SK-N-SH (cell line): ENCODE data around the gene CMTM8.

Experiments
- CHD2 ChIP-seq: fragments of 150-350 bp; IDR thresholded peaks from 2 replicates; pipeline ENCODE4 v1.6.1; 2018; ENCODE audit warnings: low read length; ENCODE audit not compliant: partially characterized antibody
- ELF1 ChIP-seq: IDR thresholded peaks from 2 replicates; pipeline ENCODE4 v1.4.0; 2012
- EP300 ChIP-seq, 2 experiments: IDR thresholded peaks; 2 replicates each; pipeline versions ENCODE4 v1.4.0 to v1.6.1; 2012; ENCODE audit warnings: borderline replicate concordance in 1 of 2, low read depth in 1 of 2, low read length in 1 of 2
- EZH2phosphoT487 ChIP-seq: fragments of 200-600 bp; sonication (generic); IDR thresholded peaks from 2 replicates; pipeline ENCODE4 v1.6.1; 2017; ENCODE audit warnings: low read depth, mixed run types, mild to moderate bottlenecking, antibody characterized with exemption, moderate library complexity, borderline replicate concordance
- FOXJ3 ChIP-seq: sonication (generic); formaldehyde crosslinking; IDR thresholded peaks from 2 replicates; pipeline ENCODE4 v1.5.1; 2020; ENCODE audit warnings: mild to moderate bottlenecking, missing genetic modification reagents
- GABPA ChIP-seq: IDR thresholded peaks from 2 replicates; pipeline ENCODE4 v1.4.0; 2012; ENCODE audit warnings: low read depth, mild to moderate bottlenecking
- GATA2 ChIP-seq: sonication (generic); formaldehyde crosslinking; IDR thresholded peaks from 2 replicates; pipeline ENCODE4 v1.5.0; 2020; ENCODE audit warnings: mild to moderate bottlenecking, missing genetic modification reagents
- POLR2AphosphoS5 ChIP-seq: IDR thresholded peaks from 2 replicates; pipeline ENCODE4 v1.6.1; 2012; ENCODE audit warnings: low read depth, low read length
- TAF1 ChIP-seq: IDR thresholded peaks from 2 replicates; pipeline ENCODE4 v1.6.1; 2012; ENCODE audit warnings: low read depth, mild to moderate bottlenecking, low read length, moderate library complexity, borderline replicate concordance
- TF ChIP-seq, protein P1 (sequence below): fragments of 200-600 bp; sonication (generic); IDR thresholded peaks from 2 replicates; pipeline ENCODE4 v1.6.1; 2017; ENCODE audit warnings: antibody characterized with exemption, mild to moderate bottlenecking, moderate library complexity
- TF ChIP-seq, protein P2 (sequence below): fragments of 150-350 bp; IDR thresholded peaks from 2 replicates; pipeline ENCODE4 v1.6.1; 2017; ENCODE audit warnings: antibody characterized with exemption, low read length, low read depth, borderline replicate concordance
- TF ChIP-seq, protein P3 (sequence below): IDR thresholded peaks from 2 replicates; pipeline ENCODE4 v1.6.1; 2012; ENCODE audit warnings: mild to moderate bottlenecking, low read depth, low read length, moderate library complexity

DNA sequence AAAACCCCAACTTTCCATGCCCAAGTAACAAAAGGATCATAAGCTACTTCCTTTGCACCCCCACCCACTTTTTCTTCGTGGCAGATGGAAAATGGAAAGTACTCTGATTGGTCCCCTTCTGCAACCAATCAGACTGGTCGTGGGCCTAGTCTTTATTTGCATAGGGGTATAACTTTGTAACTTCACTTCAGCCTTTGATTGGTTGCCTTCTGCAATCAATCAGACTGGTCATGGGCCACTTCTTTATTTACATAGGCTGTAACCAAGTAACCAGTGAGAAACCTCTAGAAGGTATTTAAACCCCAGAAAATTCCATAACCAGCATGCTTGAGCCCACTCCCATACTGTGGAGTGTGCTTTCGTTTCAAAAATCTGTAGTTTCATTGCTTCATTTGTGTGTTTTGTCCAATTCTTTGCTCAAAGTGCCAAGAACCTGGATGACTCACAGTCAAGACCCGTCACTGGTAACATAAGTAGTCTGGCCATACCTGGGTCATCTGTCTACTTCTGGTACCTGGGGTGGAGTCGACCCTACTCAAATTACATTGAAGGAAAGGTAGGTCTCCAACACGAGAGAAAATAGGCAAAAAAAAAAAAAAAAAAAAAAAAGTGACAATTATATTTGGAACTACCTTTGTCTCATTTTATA, 41.9 kb downstream of the CMTM8 start:
- TF ChIP-seq, protein P1, sequence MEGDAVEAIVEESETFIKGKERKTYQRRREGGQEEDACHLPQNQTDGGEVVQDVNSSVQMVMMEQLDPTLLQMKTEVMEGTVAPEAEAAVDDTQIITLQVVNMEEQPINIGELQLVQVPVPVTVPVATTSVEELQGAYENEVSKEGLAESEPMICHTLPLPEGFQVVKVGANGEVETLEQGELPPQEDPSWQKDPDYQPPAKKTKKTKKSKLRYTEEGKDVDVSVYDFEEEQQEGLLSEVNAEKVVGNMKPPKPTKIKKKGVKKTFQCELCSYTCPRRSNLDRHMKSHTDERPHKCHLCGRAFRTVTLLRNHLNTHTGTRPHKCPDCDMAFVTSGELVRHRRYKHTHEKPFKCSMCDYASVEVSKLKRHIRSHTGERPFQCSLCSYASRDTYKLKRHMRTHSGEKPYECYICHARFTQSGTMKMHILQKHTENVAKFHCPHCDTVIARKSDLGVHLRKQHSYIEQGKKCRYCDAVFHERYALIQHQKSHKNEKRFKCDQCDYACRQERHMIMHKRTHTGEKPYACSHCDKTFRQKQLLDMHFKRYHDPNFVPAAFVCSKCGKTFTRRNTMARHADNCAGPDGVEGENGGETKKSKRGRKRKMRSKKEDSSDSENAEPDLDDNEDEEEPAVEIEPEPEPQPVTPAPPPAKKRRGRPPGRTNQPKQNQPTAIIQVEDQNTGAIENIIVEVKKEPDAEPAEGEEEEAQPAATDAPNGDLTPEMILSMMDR = no peak
- TF ChIP-seq EP300 (IDR thresholded peaks at IDR 0.05; ENCODE audit: borderline replicate concordance in 1 of 2, low read depth in 1 of 2, low read length in 1 of 2) (no peak), CHD2 (no peak), POLR2AphosphoS5 (no peak), GABPA (no peak), FOXJ3 (CRISPR knock-in tag) (no peak), EZH2phosphoT487 (no peak), GATA2 (CRISPR knock-in tag) (no peak), TAF1 (no peak), ELF1 (no peak)
- TF ChIP-seq, protein P2, sequence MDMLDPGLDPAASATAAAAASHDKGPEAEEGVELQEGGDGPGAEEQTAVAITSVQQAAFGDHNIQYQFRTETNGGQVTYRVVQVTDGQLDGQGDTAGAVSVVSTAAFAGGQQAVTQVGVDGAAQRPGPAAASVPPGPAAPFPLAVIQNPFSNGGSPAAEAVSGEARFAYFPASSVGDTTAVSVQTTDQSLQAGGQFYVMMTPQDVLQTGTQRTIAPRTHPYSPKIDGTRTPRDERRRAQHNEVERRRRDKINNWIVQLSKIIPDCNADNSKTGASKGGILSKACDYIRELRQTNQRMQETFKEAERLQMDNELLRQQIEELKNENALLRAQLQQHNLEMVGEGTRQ = no peak
- TF ChIP-seq, protein P3, sequence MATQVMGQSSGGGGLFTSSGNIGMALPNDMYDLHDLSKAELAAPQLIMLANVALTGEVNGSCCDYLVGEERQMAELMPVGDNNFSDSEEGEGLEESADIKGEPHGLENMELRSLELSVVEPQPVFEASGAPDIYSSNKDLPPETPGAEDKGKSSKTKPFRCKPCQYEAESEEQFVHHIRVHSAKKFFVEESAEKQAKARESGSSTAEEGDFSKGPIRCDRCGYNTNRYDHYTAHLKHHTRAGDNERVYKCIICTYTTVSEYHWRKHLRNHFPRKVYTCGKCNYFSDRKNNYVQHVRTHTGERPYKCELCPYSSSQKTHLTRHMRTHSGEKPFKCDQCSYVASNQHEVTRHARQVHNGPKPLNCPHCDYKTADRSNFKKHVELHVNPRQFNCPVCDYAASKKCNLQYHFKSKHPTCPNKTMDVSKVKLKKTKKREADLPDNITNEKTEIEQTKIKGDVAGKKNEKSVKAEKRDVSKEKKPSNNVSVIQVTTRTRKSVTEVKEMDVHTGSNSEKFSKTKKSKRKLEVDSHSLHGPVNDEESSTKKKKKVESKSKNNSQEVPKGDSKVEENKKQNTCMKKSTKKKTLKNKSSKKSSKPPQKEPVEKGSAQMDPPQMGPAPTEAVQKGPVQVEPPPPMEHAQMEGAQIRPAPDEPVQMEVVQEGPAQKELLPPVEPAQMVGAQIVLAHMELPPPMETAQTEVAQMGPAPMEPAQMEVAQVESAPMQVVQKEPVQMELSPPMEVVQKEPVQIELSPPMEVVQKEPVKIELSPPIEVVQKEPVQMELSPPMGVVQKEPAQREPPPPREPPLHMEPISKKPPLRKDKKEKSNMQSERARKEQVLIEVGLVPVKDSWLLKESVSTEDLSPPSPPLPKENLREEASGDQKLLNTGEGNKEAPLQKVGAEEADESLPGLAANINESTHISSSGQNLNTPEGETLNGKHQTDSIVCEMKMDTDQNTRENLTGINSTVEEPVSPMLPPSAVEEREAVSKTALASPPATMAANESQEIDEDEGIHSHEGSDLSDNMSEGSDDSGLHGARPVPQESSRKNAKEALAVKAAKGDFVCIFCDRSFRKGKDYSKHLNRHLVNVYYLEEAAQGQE = no peak
